Vagina (tissue), 2 donors: Measurements from ENCODE around the gene DCST1.

Source experiments
- POLR2A ChIP-seq, 2 donors: fragments of 450-650 bp; IDR thresholded peaks; one replicate each; pipeline ENCODE4 v1.6.1; 2017; ENCODE audit warnings: antibody characterized with exemption in 2 of 2, mild to moderate bottlenecking in 2 of 2, moderate library complexity in 2 of 2
- TF ChIP-seq, protein P1 (sequence below), 3 experiments: fragments of 450-650 bp in 2 of 3; fragments of 200-600 bp in 1 of 3; sonication (generic) in 1 of 3; IDR thresholded peaks; one replicate each; pipeline ENCODE4 v1.5.1; 2017 to 2019; ENCODE audit warnings: antibody characterized with exemption in 3 of 3, mild to moderate bottlenecking in 2 of 3, moderate library complexity in 2 of 3

DNA sequence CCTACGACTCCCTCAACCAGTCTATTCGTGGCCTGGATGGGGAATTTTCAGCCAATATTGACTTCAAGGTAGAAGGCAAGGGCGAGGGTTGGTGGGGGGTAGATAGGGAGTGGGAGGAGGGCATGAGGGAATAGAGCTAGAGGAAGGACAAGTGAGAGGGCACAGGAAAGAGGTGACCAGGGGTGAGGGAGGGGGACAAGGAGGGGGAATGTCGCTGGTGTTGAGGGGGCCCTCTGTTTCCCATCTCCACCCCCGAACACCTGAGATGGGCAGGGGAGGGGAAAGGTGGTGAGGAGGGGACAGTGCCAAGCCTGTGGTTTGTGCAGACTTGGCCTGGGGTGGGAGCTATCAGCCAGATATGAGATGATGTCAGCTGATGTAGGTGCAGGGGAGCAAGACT is 9.2 kb downstream of the DCST1 start:
- no peak for TF ChIP-seq POLR2A (IDR thresholded peaks at IDR 0.05)
- TF ChIP-seq, protein P1, sequence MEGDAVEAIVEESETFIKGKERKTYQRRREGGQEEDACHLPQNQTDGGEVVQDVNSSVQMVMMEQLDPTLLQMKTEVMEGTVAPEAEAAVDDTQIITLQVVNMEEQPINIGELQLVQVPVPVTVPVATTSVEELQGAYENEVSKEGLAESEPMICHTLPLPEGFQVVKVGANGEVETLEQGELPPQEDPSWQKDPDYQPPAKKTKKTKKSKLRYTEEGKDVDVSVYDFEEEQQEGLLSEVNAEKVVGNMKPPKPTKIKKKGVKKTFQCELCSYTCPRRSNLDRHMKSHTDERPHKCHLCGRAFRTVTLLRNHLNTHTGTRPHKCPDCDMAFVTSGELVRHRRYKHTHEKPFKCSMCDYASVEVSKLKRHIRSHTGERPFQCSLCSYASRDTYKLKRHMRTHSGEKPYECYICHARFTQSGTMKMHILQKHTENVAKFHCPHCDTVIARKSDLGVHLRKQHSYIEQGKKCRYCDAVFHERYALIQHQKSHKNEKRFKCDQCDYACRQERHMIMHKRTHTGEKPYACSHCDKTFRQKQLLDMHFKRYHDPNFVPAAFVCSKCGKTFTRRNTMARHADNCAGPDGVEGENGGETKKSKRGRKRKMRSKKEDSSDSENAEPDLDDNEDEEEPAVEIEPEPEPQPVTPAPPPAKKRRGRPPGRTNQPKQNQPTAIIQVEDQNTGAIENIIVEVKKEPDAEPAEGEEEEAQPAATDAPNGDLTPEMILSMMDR (IDR thresholded peaks at IDR 0.05): no peak
